AG04449 (cell line): ENCODE data around the gene DOCK7.

Experiments used
- CTCF ChIA-PET: fragments of 350-600 bp; formaldehyde crosslinking; extraction: SDS; loops from one replicate; lab custom pipeline; 2021; ENCODE audit warnings: antibody characterized with exemption; lab: Yijun Ruan, JAX
- POLR2A ChIA-PET: fragments of 400-600, 350-600 bp; formaldehyde crosslinking; extraction: SDS; loops from one replicate; lab custom pipeline; 2020; ENCODE audit warnings: antibody characterized with exemption, inconsistent platforms; lab: Yijun Ruan, JAX
- DNase-seq: peaks from one replicate; pipeline ENCODE4 v3.0.0-alpha.2; 2010; ENCODE audit warnings: low read depth, low spot score
- H3K4me3 ChIP-seq: 2 replicates; pipeline ENCODE4 v1.5.1; 2011; ENCODE audit warnings: low read depth, mild to moderate bottlenecking, control low read depth, low read length
- CTCF ChIP-seq: IDR thresholded peaks from one replicate; pipeline ENCODE4 v1.5.1; 2011; ENCODE audit warnings: mild to moderate bottlenecking, moderate library complexity, low read length, control low read depth, inconsistent platforms; ENCODE audit not compliant: insufficient read depth; ENCODE audit errors: missing control alignments

DOCK7 gene

GRCh38 chr1:62687903-62688686, at the start of gene DOCK7:
DOCK7 (minus strand) TSS chr1:62688386; CDS start chr1:62688264, 122 bp downstream.
- ChIA-PET CTCF (interaction anchor here (1.1 kb wide), 1 partner anchor 58 kb away, joined by 3 read pairs; no protein-coding TSS in a partner anchor), POLR2A (no interaction called here)
- TF ChIP-seq CTCF, result no peak
- peak within 1 kb of the TSS; percentile 79 for H3K4me3 ChIP-seq
- DNase-seq, result no peak

- no peak for TF ChIP-seq CTCF
- POLR2A ChIA-PET, result no interaction called here
- H3K4me3 ChIP-seq, result no peak overlapping the region
- CTCF ChIA-PET, result interaction anchor here (0.6 to 3.0 kb wide), 6 partner anchors 8 to 229 kb away, joined by 3 to 13 read pairs (median 5); no protein-coding TSS in a partner anchor
- DNase-seq, result no peak
Measured at GRCh38 chr1:62735491-62736171, 47.4 kb upstream of the DOCK7 start.

GRCh38 chr1:62732331-62732730, 44.1 kb upstream of the DOCK7 start:
- CTCF ChIA-PET, result interaction anchor here (1.0 kb wide), 1 partner anchor 14 kb away, joined by 3 read pairs; no protein-coding TSS in a partner anchor

GRCh38 chr1:62728963-62729362, 40.8 kb upstream of the DOCK7 start:
- no peak for TF ChIP-seq CTCF
- POLR2A ChIA-PET, result no interaction called here
- H3K4me3 ChIP-seq, result no peak overlapping the region
- DNase-seq, result no peak
- CTCF ChIA-PET, result interaction anchor here (1.1 to 1.3 kb wide), 2 partner anchors 9 to 16 kb away, joined by 3 read pairs; no protein-coding TSS in a partner anchor

More at GRCh38 chr1:62732331-62732730, 44.1 kb upstream of the DOCK7 start:
- DNase-seq, result no peak
- H3K4me3 ChIP-seq, result no peak overlapping the region
- no peak for TF ChIP-seq CTCF
- POLR2A ChIA-PET, result no interaction called here

- no peak overlapping the region for H3K4me3 ChIP-seq
- DNase-seq, result no peak
- no peak for TF ChIP-seq CTCF
- POLR2A ChIA-PET, result no interaction called here
- CTCF ChIA-PET, result interaction anchor here (0.7 to 1.5 kb wide), 3 partner anchors 8 to 220 kb away, joined by 3 to 5 read pairs (median 3); no protein-coding TSS in a partner anchor
Measured at GRCh38 chr1:62727656-62728407, 39.6 kb upstream of the DOCK7 start.
